ENCODE results near the gene MIGA1.
"Not testable (repeated sequence)": the region's sequence is repeated elsewhere in the genome, so short reads cannot be mapped to it uniquely, and the experiment has no call there.

Gene MIGA1

DNA sequence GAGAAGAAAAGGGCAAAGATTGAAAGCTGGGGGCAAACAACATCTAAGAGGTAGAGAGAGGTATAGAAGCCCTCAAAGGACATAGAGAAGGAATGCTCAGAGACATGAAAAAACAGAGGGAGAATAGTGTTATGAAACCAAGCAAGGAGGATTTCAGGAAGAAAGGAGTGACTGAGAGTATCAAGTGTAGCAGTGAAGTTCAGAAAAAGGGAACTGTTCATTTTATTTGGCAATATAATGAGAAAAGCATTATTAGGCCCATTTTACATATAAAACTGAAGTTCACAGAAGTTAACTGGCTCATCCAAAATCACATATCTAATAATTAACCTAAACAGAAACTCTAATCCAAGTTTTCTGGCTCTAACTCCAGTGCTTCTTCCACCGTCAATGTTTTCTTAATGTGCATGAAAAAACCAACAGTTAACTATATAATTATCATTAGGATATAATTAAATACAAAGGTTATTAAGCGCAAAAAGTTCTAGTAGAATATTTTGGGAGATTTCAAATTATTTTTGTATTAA lies 126.6 kb downstream of the MIGA1 start:
- no peak for DNase-seq (ENCODE audit: low spot score)

DNA sequence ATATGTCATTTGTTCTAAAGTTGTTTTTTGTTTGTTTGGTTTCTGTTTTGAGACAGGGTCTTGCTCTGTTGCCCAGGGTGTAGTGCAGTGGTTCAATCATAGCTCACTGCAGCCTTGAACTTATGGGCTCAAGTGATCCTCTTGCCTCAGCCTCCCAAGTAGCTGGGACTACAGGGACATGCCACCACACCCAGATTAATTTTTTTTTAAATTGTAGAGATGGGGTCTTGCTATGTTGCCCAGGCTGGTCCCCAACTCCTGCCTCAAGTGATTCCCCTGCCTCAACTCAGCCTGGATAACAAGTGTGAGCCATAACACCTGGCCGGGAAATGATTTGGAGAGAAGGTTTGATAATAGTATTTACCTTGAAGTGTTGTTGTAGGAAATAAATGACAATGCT lies 127.2 kb downstream of the MIGA1 start:
- DNase-seq (ENCODE audit: low spot score): no peak

- DNase-seq (ENCODE audit: low spot score): no peak
Observed at GRCh38 chr1:77910116-77910515, 130.7 kb downstream of the MIGA1 start.

DNA sequence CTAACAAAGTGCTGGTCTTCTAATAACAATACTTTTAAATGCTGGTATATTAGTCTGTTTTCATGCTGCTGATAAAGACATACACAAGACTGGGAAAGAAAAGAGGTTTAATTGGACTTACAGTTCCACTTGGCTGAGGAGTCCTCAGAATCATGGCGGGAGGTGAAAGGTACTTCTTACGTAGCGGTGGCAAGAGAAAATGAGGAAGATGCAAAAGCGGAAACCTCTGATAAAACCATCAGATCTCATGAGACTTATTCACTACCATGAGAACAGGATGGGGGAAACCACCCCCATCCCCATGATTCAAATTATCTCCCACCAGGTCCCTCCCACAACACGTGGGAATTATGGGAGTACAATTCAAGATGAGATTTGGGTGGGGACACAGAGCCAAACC lies 139.5 kb downstream of the MIGA1 start:
- DNase-seq (ENCODE audit: low spot score): not testable (repeated sequence)

GRCh38 chr1:77925518-77925917 lies 146.1 kb downstream of the MIGA1 start:
- no peak for DNase-seq (ENCODE audit: low spot score)

- DNase-seq (ENCODE audit: low spot score): no peak
Observed at GRCh38 chr1:77925956-77926355, 146.5 kb downstream of the MIGA1 start.

GRCh38 chr1:77926561-77927357 lies 147.3 kb downstream of the MIGA1 start:
- no peak for DNase-seq (ENCODE audit: low spot score)

DNA sequence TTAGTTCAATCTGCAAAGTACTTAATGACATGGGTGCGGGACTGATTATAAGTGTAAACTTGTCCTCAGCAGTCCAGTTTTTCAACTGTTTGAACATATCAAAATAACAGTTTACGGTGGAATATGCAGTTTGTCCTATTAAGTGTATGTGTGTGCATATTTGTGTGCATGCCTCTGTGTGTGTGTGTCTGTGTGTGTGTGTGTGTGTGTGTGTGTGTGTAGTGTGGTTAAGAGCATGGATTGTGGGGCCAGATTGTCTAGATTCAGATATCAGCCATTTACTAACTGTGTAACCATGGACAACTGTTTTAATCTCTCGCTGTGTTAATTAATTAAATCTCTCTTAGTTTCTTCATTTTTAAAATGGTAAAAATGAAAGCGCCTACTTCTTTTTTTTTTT lies 148.0 kb downstream of the MIGA1 start:
- no peak for DNase-seq (ENCODE audit: low spot score)
